Activated naive CD8-positive, alpha-beta T cell treated with anti-CD3 and anti-CD28 coated beads for 36 hours (primary cell): ENCODE data around the gene CBR4. TPM values are rescaled to one million over a fixed set of nuclear protein-coding genes. Genes with fewer than 3 reads are reported as not detected.
"Not testable (repeated sequence)": the region's sequence is repeated elsewhere in the genome, so short reads cannot be mapped to it uniquely, and the experiment has no call there.

Experiments used
- DNase-seq: peaks from one replicate; pipeline ENCODE4 v3.0.0; 2021
- H3K27ac Mint-ChIP-seq: one replicate; pipeline ENCODE4 v1.8.0; 2022; ENCODE audit warnings: mild to moderate bottlenecking, moderate library complexity, mixed read lengths
- H3K27me3 Mint-ChIP-seq: one replicate; pipeline ENCODE4 v1.8.0; 2022; ENCODE audit warnings: mild to moderate bottlenecking, mixed read lengths
- H3K36me3 Mint-ChIP-seq: one replicate; pipeline ENCODE4 v1.8.0; 2021; ENCODE audit warnings: mild to moderate bottlenecking, mixed read lengths
- H3K4me1 Mint-ChIP-seq: one replicate; pipeline ENCODE4 v1.8.0; 2021; ENCODE audit warnings: mixed read lengths
- H3K4me3 Mint-ChIP-seq: one replicate; pipeline ENCODE4 v1.8.0; 2022; ENCODE audit warnings: mild to moderate bottlenecking, moderate library complexity, mixed read lengths
- H3K9me3 Mint-ChIP-seq: one replicate; pipeline ENCODE4 v1.8.0; 2022; ENCODE audit warnings: mixed read lengths
- total RNA-seq, 2 experiments: library from RNA; stranded (reverse); gene quantifications; one replicate each; pipeline ENCODE4 v1.2.3, GENCODE V29; 2021

Gene CBR4
- total RNA-seq, 2 experiments from 2014 or later, result 14.5 to 15.6 TPM

DNA sequence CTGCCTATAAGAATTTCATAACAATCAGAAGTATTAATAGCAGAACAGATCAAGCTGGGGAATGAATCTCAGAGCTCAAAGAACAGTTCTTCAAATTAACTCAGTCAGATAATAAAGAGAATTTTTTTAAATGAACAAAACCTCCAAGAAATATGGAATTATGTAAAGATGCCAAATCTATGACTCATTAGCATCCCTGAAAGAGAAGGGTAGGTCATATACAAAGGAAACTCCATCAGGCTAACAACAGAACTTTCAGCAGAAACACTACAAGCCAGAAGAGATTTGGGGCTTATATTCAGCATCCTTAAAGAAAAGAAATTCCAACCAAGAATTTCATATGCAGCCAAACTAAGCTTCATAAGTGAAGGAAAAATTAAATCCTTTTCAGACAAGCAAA is 28.6 kb downstream of the CBR4 start:
- DNase-seq, result no peak
- no peak overlapping the region for H3K27ac Mint-ChIP-seq
- peaks cover 31% of the 10 kb centered on the region for H3K9me3 Mint-ChIP-seq
- H3K4me1 Mint-ChIP-seq, result no peaks in the 10 kb centered on the region
- no peak overlapping the region for H3K4me3 Mint-ChIP-seq
- H3K36me3 Mint-ChIP-seq, result peaks cover 66% of the 10 kb centered on the region
- no peaks in the 10 kb centered on the region for H3K27me3 Mint-ChIP-seq

DNA sequence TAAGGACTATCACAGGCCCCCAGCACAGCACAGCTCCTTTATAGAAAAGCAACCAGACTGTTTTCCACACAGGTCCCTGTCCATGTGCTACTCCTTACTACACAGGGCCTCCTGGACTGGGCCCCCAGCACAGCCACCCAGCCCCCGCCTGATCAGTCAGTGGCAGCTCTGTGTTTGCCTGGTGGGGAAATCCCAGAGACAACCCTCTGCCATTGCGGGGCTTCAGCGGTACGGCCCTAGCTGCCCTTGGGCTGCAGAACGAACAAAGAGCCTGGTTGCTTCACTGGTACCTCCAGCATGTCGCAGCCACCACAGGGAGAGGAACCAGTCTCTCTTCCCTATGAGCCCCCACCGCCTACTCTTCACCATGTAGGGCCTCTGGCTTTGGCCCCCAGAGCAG is 30.7 kb downstream of the CBR4 start:
- Mint-ChIP-seq H3K27me3 (no peaks in the 10 kb centered on the region), H3K27ac (no peak overlapping the region), H3K36me3 (peaks cover 46% of the 10 kb centered on the region), H3K4me1 (no peaks in the 10 kb centered on the region), H3K9me3 (peaks cover 28% of the 10 kb centered on the region), H3K4me3 (no peak overlapping the region)
- DNase-seq, result no peak

DNA sequence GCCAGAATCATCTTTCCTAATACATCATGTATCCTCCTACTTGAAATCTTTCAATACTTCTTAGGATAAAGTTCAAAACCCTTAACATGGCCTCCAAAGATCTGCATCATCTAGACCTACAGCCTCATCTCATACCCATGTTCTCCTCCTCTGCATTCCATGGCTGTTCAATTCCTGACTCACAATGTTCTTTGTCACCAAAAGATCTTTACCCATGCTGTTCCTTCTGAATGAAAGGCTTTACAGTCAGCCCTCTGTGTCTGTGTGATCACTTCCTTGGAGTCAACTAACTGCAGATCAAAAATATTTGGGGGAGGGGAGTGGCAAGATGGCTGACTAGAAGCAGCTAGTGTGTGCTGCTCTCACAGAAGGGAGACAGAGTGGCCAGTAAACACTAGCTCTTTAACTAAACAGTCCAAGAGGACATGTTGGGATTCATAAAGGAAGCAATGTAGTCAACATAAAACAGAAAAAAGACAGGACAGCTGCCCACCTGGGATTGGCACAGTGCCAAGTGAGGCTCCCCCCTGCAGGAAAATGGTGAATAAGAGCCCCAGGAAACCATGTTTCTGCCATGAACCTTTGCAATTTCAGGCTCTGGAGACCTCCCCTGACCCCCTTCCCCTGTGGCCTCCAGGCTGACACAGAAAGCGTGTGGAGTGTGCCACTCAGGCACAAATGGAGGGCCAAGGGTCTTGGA is 31.9 kb downstream of the CBR4 start:
- no peaks in the 10 kb centered on the region for H3K4me1 Mint-ChIP-seq
- peaks cover 38% of the 10 kb centered on the region for H3K36me3 Mint-ChIP-seq
- no peaks in the 10 kb centered on the region for H3K27me3 Mint-ChIP-seq
- no peak overlapping the region for H3K27ac Mint-ChIP-seq
- H3K9me3 Mint-ChIP-seq, result peaks cover 27% of the 10 kb centered on the region
- DNase-seq, result no peak
- no peak overlapping the region for H3K4me3 Mint-ChIP-seq

DNA sequence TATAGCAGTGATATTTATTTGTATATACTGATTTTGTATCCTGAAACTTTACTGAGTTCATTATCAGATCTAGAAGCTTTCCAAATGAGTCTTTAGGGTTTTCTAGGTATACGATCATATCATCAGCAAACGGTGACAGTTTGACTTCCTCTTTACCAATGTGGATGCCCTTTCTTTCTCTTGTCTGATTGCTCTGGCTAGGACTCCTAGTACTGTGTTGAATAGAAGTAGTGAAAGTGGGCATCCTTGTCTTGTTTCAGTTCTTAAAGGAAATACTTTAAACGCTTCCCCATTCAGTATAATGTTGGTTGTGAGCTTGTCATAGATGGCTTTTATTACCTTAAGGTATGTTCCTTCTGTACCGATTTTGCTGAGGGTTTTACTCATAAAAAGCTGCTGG is 37.5 kb downstream of the CBR4 start:
- H3K9me3 Mint-ChIP-seq, result peaks cover 32% of the 10 kb centered on the region
- no peaks in the 10 kb centered on the region for H3K4me1 Mint-ChIP-seq
- H3K27ac Mint-ChIP-seq, result no peak overlapping the region
- H3K36me3 Mint-ChIP-seq, result peaks cover 7% of the 10 kb centered on the region
- DNase-seq, result no peak
- no peaks in the 10 kb centered on the region for H3K27me3 Mint-ChIP-seq
- no peak overlapping the region for H3K4me3 Mint-ChIP-seq

DNA sequence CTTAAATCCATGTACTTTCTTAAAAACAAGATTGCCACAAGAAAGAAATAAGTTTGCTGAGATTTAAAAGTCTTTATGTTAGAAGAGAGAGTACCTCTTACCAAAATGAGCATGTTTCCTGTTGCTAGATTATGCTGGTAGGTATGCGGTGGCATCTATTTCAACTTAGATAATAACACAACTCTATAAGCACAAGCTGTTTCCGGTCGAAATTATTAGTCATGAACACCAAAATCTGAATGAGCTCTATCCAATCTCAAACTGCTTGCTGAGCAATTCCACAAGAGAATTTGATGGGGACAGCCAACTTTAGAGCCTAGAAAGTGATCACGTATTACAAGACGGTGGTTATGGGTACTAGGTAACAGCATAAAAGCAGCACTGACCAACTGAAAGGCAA is 49.3 kb downstream of the CBR4 start:
- H3K36me3 Mint-ChIP-seq, result peaks cover 9% of the 10 kb centered on the region
- H3K27ac Mint-ChIP-seq, result no peak overlapping the region
- H3K27me3 Mint-ChIP-seq, result no peaks in the 10 kb centered on the region
- H3K4me3 Mint-ChIP-seq, result no peak overlapping the region
- no peaks in the 10 kb centered on the region for H3K4me1 Mint-ChIP-seq
- peaks cover 5% of the 10 kb centered on the region for H3K9me3 Mint-ChIP-seq
- no peak for DNase-seq

DNA sequence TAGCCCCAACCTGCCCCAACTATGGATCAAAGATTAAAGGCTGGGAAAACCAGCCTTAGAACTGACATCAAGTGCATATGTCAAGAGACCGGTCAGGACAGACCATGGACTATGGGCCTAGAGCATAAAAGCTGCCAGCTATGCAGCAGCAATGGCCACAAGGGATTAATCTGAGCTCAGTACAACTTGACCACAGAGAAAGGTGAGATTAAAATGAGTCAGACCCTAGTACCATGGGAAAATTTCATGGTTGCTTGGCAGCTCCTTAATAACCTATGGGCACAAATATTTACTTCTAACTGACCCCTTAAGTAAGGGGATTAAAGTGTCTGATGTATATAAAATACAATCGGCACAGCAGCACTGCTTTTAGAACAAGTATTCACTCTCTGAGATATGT is 54.4 kb downstream of the CBR4 start:
- no peak for DNase-seq
- Mint-ChIP-seq H3K27ac (no peak overlapping the region), H3K4me1 (no peaks in the 10 kb centered on the region), H3K36me3 (peaks cover 2% of the 10 kb centered on the region), H3K4me3 (no peak overlapping the region), H3K9me3 (no peaks in the 10 kb centered on the region), H3K27me3 (no peaks in the 10 kb centered on the region)

DNA sequence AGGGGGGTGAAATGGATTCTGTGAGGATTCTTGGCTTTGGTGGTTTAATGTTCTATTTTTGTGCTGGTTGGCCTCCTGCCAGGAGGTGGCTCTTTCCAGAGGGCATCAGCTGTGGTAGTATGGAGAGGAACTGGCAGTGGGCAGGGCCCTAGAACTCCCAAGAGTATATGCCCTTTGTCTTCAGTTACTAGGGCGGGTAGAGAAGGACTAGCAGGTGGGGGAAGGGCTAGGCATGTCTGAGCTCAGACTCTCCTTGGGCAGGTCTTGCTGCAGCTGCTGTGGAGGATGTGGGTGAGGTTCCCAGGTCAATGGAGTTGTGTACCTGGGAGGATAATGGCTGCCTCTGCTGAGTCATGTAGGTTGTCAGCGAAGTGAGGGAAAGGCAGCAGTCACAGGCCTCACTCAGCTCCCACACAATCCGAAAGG is 57.2 kb downstream of the CBR4 start:
- H3K27me3 Mint-ChIP-seq, H3K4me1 Mint-ChIP-seq, DNase-seq, H3K36me3 Mint-ChIP-seq, H3K27ac Mint-ChIP-seq, H3K4me3 Mint-ChIP-seq, H3K9me3 Mint-ChIP-seq: not testable (repeated sequence)

DNA sequence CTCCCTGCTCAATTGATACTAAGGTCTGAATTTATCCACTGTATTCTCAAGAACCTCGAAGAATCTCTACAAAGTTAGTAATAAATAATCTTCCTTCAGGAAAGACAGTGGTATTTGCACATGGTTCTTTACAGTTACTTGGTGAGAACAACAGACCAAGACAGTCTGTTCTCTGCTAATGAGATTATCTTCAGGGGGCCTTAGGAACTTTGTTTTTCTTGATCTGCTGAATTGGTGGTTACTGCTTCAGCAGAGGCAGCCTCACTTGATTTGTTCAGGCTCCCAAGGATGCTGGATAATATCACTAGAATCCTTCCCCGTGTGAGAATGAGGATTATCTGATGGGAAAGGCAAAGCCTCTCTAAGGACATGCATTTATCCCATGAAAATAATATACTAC is 64.8 kb downstream of the CBR4 start:
- no peak overlapping the region for H3K27ac Mint-ChIP-seq
- peaks cover 4% of the 10 kb centered on the region for H3K36me3 Mint-ChIP-seq
- H3K9me3 Mint-ChIP-seq, result peaks cover 16% of the 10 kb centered on the region

DNA sequence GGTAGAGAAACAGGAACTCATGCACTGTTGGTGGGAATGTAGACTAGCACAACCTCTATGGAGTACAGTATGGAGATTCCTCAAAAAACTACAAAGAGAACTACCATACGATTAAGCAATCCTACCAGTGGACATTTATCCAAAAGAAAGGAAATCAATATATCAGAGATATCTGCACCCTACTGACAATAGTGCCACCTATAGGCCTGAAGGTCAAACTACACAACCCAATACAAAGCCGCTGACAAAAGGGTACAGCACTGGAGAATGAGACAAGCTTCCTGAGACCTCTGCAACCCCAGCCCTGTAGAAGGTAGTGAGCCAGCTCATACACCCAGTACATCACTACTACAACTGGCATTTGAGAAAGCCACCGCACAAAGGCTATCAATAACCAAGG is 67.1 kb downstream of the CBR4 start:
- Mint-ChIP-seq H3K27ac (no peak overlapping the region), H3K4me3 (no peak overlapping the region), H3K9me3 (peaks cover 21% of the 10 kb centered on the region), H3K36me3 (peaks cover 11% of the 10 kb centered on the region), H3K4me1 (no peaks in the 10 kb centered on the region), H3K27me3 (no peaks in the 10 kb centered on the region)
- DNase-seq, result no peak

More for the DNA sequence above, 64.8 kb downstream of the CBR4 start:
- Mint-ChIP-seq H3K4me1 (no peaks in the 10 kb centered on the region), H3K27me3 (no peaks in the 10 kb centered on the region), H3K4me3 (no peak overlapping the region)
- DNase-seq, result no peak
